Liver (tissue), 3 donors: ENCODE results near the gene PARD3B.

Experiments used
- CTCF ChIP-seq: fragments of 150-350 bp; IDR thresholded peaks from 2 replicates; pipeline ENCODE4 v1.5.1; 2017; ENCODE audit warnings: improper control_type of control experiment, low read depth, low read length; ENCODE audit not compliant: missing input control
- FOXA1 ChIP-seq: IDR thresholded peaks from 2 replicates; pipeline ENCODE4 v1.6.1; 2016; ENCODE audit warnings: antibody characterized with exemption
- HNF4A ChIP-seq, 2 donors: conservative IDR thresholded peaks; 2 replicates each; pipeline ENCODE4 v1.6.1; 2016; ENCODE audit warnings: antibody characterized with exemption in 2 of 2, mild to moderate bottlenecking in 2 of 2
- HNF4G ChIP-seq: IDR thresholded peaks from 2 replicates; pipeline ENCODE4 v1.6.1; 2016; ENCODE audit warnings: antibody characterized with exemption
- JUND ChIP-seq, 2 donors: IDR thresholded peaks; 2 replicates each; pipeline ENCODE4 v1.6.1; 2016; ENCODE audit warnings: antibody characterized with exemption in 2 of 2
- MAX ChIP-seq: IDR thresholded peaks from 2 replicates; pipeline ENCODE4 v1.6.1; 2016; ENCODE audit warnings: antibody characterized with exemption
- NR2F2 ChIP-seq: IDR thresholded peaks from 2 replicates; pipeline ENCODE4 v1.6.1; 2016; ENCODE audit warnings: antibody characterized with exemption
- RAD21 ChIP-seq, 2 donors: IDR thresholded peaks; 2 replicates each; pipeline ENCODE4 v1.6.1; 2016; ENCODE audit warnings: antibody characterized with exemption in 2 of 2, mild to moderate bottlenecking in 2 of 2
- REST ChIP-seq: IDR thresholded peaks from 2 replicates; pipeline ENCODE4 v1.6.1; 2016; ENCODE audit warnings: antibody characterized with exemption, mild to moderate bottlenecking
- RXRA ChIP-seq, 2 donors: IDR thresholded peaks; 2 replicates each; pipeline ENCODE4 v1.6.1; 2017 to 2018; ENCODE audit warnings: antibody characterized with exemption in 2 of 2, mild to moderate bottlenecking in 1 of 2
- SP1 ChIP-seq: IDR thresholded peaks from 2 replicates; pipeline ENCODE4 v1.6.1; 2018; ENCODE audit warnings: antibody characterized with exemption, mild to moderate bottlenecking
- YY1 ChIP-seq: IDR thresholded peaks from 2 replicates; pipeline ENCODE4 v1.6.1; 2016; ENCODE audit warnings: antibody characterized with exemption, mild to moderate bottlenecking
- donor health status: healthy.
- donor health status: healthy.

- TF ChIP-seq RXRA (IDR thresholded peaks at IDR 0.05): no peak
- TF ChIP-seq HNF4A (conservative IDR thresholded peaks at IDR 0.05): no peak
- TF ChIP-seq CTCF: no peak
- no peak for TF ChIP-seq FOXA1
- TF ChIP-seq NR2F2: no peak
- no peak for TF ChIP-seq JUND (IDR thresholded peaks at IDR 0.05)
- TF ChIP-seq SP1: no peak
- TF ChIP-seq HNF4G: no peak
- no peak for TF ChIP-seq RAD21 (IDR thresholded peaks at IDR 0.05)
- no peak for TF ChIP-seq YY1
- no peak for TF ChIP-seq REST
- no peak for TF ChIP-seq MAX
Measured at GRCh38 chr2:205565142-205565522, 1019.9 kb downstream of the PARD3B start.
